Measurements from ENCODE around the gene HTR2C. TPM values are rescaled to one million over a fixed set of nuclear protein-coding genes. Genes with fewer than 3 reads are reported as not detected.

The HTR2C gene
- total RNA-seq, 1 donor = not detected

GRCh38 chrX:114710571-114710970 is 126.7 kb downstream of the HTR2C start:
- no peak overlapping the region for H3K4me3 ChIP-seq (ENCODE audit: insufficient read depth, low read length)
- no peaks in the 10 kb centered on the region for H3K36me3 ChIP-seq (ENCODE audit: insufficient read depth, low read length)
- H3K9me3 ChIP-seq (ENCODE audit: low read depth, low read length) = no peaks in the 10 kb centered on the region
- H3K79me2 ChIP-seq (ENCODE audit: insufficient read depth, low read length) = no peaks in the 10 kb centered on the region
- no peaks in the 10 kb centered on the region for H3K27me3 ChIP-seq (ENCODE audit: insufficient read depth, low read length)
- H2AFZ ChIP-seq (ENCODE audit: low read length) = no peak overlapping the region
- TF ChIP-seq, protein P1, sequence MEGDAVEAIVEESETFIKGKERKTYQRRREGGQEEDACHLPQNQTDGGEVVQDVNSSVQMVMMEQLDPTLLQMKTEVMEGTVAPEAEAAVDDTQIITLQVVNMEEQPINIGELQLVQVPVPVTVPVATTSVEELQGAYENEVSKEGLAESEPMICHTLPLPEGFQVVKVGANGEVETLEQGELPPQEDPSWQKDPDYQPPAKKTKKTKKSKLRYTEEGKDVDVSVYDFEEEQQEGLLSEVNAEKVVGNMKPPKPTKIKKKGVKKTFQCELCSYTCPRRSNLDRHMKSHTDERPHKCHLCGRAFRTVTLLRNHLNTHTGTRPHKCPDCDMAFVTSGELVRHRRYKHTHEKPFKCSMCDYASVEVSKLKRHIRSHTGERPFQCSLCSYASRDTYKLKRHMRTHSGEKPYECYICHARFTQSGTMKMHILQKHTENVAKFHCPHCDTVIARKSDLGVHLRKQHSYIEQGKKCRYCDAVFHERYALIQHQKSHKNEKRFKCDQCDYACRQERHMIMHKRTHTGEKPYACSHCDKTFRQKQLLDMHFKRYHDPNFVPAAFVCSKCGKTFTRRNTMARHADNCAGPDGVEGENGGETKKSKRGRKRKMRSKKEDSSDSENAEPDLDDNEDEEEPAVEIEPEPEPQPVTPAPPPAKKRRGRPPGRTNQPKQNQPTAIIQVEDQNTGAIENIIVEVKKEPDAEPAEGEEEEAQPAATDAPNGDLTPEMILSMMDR (IDR thresholded peaks at IDR 0.05; ENCODE audit: extremely low read depth, low read depth, low read length) = no peak
- H3K4me1 ChIP-seq (ENCODE audit: insufficient read depth, low read length) = no peaks in the 10 kb centered on the region
- no peaks in the 10 kb centered on the region for H4K20me1 ChIP-seq (ENCODE audit: insufficient read depth, low read length)
- DNase-seq (ENCODE audit: insufficient read length, low spot score, missing footprints) = no peak
- H3K27ac ChIP-seq (ENCODE audit: low read depth, low read length) = no peak overlapping the region
- H3K4me2 ChIP-seq (ENCODE audit: insufficient read depth, low read length) = no peak overlapping the region

- TF ChIP-seq, protein P1 (IDR thresholded peaks at IDR 0.05; ENCODE audit: extremely low read depth, low read depth, low read length) = no peak
- Histone ChIP-seq H3K9me3 (ENCODE audit: low read depth, low read length) (no peaks in the 10 kb centered on the region), H3K79me2 (ENCODE audit: insufficient read depth, low read length) (no peaks in the 10 kb centered on the region), H3K36me3 (ENCODE audit: insufficient read depth, low read length) (no peaks in the 10 kb centered on the region), H4K20me1 (ENCODE audit: insufficient read depth, low read length) (no peaks in the 10 kb centered on the region), H3K27ac (ENCODE audit: low read depth, low read length) (no peak overlapping the region), H3K4me1 (ENCODE audit: insufficient read depth, low read length) (no peaks in the 10 kb centered on the region), H3K4me3 (ENCODE audit: insufficient read depth, low read length) (no peak overlapping the region), H2AFZ (ENCODE audit: low read length) (no peak overlapping the region), H3K4me2 (ENCODE audit: insufficient read depth, low read length) (no peak overlapping the region), H3K27me3 (ENCODE audit: insufficient read depth, low read length) (no peaks in the 10 kb centered on the region)
- DNase-seq (ENCODE audit: insufficient read length, low spot score, missing footprints) = no peak
Observed at GRCh38 chrX:114712466-114712865, 128.6 kb downstream of the HTR2C start.

GRCh38 chrX:114715096-114715495 is 131.2 kb downstream of the HTR2C start:
- Histone ChIP-seq H3K4me1 (ENCODE audit: insufficient read depth, low read length) (no peaks in the 10 kb centered on the region), H2AFZ (ENCODE audit: low read length) (no peak overlapping the region), H3K27me3 (ENCODE audit: insufficient read depth, low read length) (no peaks in the 10 kb centered on the region), H3K9me3 (ENCODE audit: low read depth, low read length) (no peaks in the 10 kb centered on the region), H3K27ac (ENCODE audit: low read depth, low read length) (no peak overlapping the region), H3K4me3 (ENCODE audit: insufficient read depth, low read length) (no peak overlapping the region), H3K79me2 (ENCODE audit: insufficient read depth, low read length) (no peaks in the 10 kb centered on the region), H3K36me3 (ENCODE audit: insufficient read depth, low read length) (no peaks in the 10 kb centered on the region), H3K4me2 (ENCODE audit: insufficient read depth, low read length) (no peak overlapping the region), H4K20me1 (ENCODE audit: insufficient read depth, low read length) (no peaks in the 10 kb centered on the region)
- DNase-seq (ENCODE audit: insufficient read length, low spot score, missing footprints) = no peak
- TF ChIP-seq, protein P1 (IDR thresholded peaks at IDR 0.05; ENCODE audit: extremely low read depth, low read depth, low read length) = no peak

DNA sequence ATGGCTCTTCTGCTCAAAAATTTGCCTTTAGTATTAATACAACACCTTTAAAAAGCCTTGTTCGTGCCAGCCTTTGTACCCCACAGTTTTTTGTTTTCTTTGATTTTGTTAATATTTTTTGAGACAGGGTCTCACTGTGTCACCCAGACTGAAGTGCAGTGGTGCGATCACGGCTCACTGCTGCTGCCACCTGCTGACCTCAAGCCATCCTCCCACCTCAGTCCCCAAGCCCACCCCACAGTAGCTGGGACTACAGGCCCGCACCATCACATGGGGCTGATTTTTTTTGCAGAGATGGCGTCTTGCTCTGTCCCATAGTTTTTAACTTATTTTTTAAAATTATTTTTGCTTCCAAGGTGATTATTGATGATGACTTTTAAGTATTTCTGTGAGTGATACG is 134.0 kb downstream of the HTR2C start:
- Histone ChIP-seq H3K4me1 (ENCODE audit: insufficient read depth, low read length) (no peaks in the 10 kb centered on the region), H3K79me2 (ENCODE audit: insufficient read depth, low read length) (no peaks in the 10 kb centered on the region), H3K36me3 (ENCODE audit: insufficient read depth, low read length) (no peaks in the 10 kb centered on the region), H3K4me3 (ENCODE audit: insufficient read depth, low read length) (no peak overlapping the region), H4K20me1 (ENCODE audit: insufficient read depth, low read length) (no peaks in the 10 kb centered on the region), H3K9me3 (ENCODE audit: low read depth, low read length) (no peaks in the 10 kb centered on the region), H2AFZ (ENCODE audit: low read length) (no peak overlapping the region), H3K27me3 (ENCODE audit: insufficient read depth, low read length) (no peaks in the 10 kb centered on the region), H3K27ac (ENCODE audit: low read depth, low read length) (no peak overlapping the region), H3K4me2 (ENCODE audit: insufficient read depth, low read length) (no peak overlapping the region)
- TF ChIP-seq, protein P1 (IDR thresholded peaks at IDR 0.05; ENCODE audit: extremely low read depth, low read depth, low read length) = no peak
- no peak for DNase-seq (ENCODE audit: insufficient read length, low spot score, missing footprints)

All from osteoblast (primary cell).